Measurements from ENCODE around the gene SMIM45.

SMIM45 gene

DNA sequence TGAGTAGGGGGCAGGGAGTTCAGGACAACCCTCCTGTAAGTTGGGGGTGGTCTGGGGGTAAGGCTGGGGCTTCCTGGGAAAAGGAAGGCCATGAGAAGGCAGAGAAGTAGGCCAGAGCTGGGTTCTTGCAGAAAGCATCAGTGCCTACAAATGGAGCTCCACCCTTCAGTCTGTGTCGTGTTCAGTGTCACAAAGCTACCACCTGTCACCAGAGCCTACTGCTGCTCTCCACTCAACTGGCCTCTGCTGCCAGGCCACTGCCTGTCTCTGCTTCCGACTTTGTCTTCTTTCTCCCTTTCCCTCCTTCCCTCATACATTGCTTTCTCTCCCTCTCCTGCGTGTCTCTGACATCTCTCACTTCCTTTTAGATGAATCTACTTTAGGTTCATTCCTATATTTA, 43.3 kb downstream of the SMIM45 start:
- CTCF ChIA-PET = no interaction called here
- H3K4me3 ChIP-seq (ENCODE audit: low read depth in 2 of 2, low read length in 2 of 2) = no peak overlapping the region
- H3K27ac ChIP-seq (ENCODE audit: low read length) = no peak overlapping the region
- no peaks in the 10 kb centered on the region for H3K27me3 ChIP-seq (ENCODE audit: control insufficient read depth, insufficient read depth, low read length)
- no peaks in the 10 kb centered on the region for H3K4me1 ChIP-seq (ENCODE audit: control insufficient read depth, insufficient read depth, low read length)
- in situ Hi-C loops (cut with HindIII; ENCODE audit: low pct_unique_long_range_greater_than_20kb, low sequenced_read_pairs) = no loop called here
- no peaks in the 10 kb centered on the region for H3K9me3 ChIP-seq (ENCODE audit: control insufficient read depth, insufficient read depth, low read depth, low read length)
- H3K36me3 ChIP-seq (ENCODE audit: control insufficient read depth, insufficient read depth, low read length) = no peaks in the 10 kb centered on the region
- intact Hi-C loops (cut with micrococcal nuclease; ENCODE audit: unreplicated experiment) = no loop called here
- BruUV-seq (replicated peaks) = no TSS peak
- DNase-seq (ENCODE audit: low read depth, low spot score) = no peak
- TF ChIP-seq POLR2AphosphoS5 (IDR thresholded peaks at IDR 0.05; ENCODE audit: low read depth, low read length) (no peak), REST (IDR thresholded peaks at IDR 0.05; ENCODE audit: insufficient read depth in 1 of 2, low read depth in 2 of 2, low read length in 1 of 2) (no peak), SIN3A (IDR thresholded peaks at IDR 0.05; ENCODE audit: borderline replicate concordance, insufficient read depth, low read depth, low read length) (no peak), CTCF (IDR thresholded peaks at IDR 0.05) (no peak), TCF7L2 (IDR thresholded peaks at IDR 0.05; ENCODE audit: low read depth, low read length) (no peak)
- ATAC-seq = no peak
- POLR2A ChIA-PET = no interaction called here

GRCh38 chr22:41996826-41997225, 44.9 kb downstream of the SMIM45 start:
- BruUV-seq (replicated peaks) = no TSS peak
- DNase-seq (ENCODE audit: low read depth, low spot score) = no peak
- Histone ChIP-seq H3K27me3 (ENCODE audit: control insufficient read depth, insufficient read depth, low read length) (no peaks in the 10 kb centered on the region), H3K4me1 (ENCODE audit: control insufficient read depth, insufficient read depth, low read length) (no peaks in the 10 kb centered on the region), H3K9me3 (ENCODE audit: control insufficient read depth, insufficient read depth, low read depth, low read length) (no peaks in the 10 kb centered on the region), H3K36me3 (ENCODE audit: control insufficient read depth, insufficient read depth, low read length) (no peaks in the 10 kb centered on the region), H3K27ac (ENCODE audit: low read length) (no peak overlapping the region), H3K4me3 (ENCODE audit: low read depth in 2 of 2, low read length in 2 of 2) (no peak overlapping the region)
- TF ChIP-seq SIN3A (IDR thresholded peaks at IDR 0.05; ENCODE audit: borderline replicate concordance, insufficient read depth, low read depth, low read length) = no peak
- TF ChIP-seq POLR2AphosphoS5 (IDR thresholded peaks at IDR 0.05; ENCODE audit: low read depth, low read length) = no peak
- TF ChIP-seq TCF7L2 (IDR thresholded peaks at IDR 0.05; ENCODE audit: low read depth, low read length) = no peak
- no peak for TF ChIP-seq CTCF (IDR thresholded peaks at IDR 0.05)
- no peak for TF ChIP-seq REST (IDR thresholded peaks at IDR 0.05; ENCODE audit: insufficient read depth in 1 of 2, low read depth in 2 of 2, low read length in 1 of 2)
- in situ Hi-C loops (cut with HindIII; ENCODE audit: low pct_unique_long_range_greater_than_20kb, low sequenced_read_pairs) (no loop called here), intact Hi-C loops (cut with micrococcal nuclease; ENCODE audit: unreplicated experiment) (no loop called here)
- no peak for ATAC-seq
- CTCF ChIA-PET = no interaction called here
- POLR2A ChIA-PET = no interaction called here
